ENCODE results near the gene PCSK9.

The PCSK9 gene

DNA sequence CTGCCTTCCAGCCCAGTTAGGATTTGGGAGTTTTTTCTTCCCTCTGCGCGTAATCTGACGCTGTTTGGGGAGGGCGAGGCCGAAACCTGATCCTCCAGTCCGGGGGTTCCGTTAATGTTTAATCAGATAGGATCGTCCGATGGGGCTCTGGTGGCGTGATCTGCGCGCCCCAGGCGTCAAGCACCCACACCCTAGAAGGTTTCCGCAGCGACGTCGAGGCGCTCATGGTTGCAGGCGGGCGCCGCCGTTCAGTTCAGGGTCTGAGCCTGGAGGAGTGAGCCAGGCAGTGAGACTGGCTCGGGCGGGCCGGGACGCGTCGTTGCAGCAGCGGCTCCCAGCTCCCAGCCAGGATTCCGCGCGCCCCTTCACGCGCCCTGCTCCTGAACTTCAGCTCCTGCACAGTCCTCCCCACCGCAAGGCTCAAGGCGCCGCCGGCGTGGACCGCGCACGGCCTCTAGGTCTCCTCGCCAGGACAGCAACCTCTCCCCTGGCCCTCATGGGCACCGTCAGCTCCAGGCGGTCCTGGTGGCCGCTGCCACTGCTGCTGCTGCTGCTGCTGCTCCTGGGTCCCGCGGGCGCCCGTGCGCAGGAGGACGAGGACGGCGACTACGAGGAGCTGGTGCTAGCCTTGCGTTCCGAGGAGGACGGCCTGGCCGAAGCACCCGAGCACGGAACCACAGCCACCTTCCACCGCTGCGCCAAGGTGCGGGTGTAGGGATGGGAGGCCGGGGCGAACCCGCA lies at the start of gene PCSK9:
TSS of gene PCSK9 (plus strand) at position 207 of the 741 bp plus-strand sequence. CDS start at position 497, 290 bp downstream.
- no peak for DNase-seq

DNA sequence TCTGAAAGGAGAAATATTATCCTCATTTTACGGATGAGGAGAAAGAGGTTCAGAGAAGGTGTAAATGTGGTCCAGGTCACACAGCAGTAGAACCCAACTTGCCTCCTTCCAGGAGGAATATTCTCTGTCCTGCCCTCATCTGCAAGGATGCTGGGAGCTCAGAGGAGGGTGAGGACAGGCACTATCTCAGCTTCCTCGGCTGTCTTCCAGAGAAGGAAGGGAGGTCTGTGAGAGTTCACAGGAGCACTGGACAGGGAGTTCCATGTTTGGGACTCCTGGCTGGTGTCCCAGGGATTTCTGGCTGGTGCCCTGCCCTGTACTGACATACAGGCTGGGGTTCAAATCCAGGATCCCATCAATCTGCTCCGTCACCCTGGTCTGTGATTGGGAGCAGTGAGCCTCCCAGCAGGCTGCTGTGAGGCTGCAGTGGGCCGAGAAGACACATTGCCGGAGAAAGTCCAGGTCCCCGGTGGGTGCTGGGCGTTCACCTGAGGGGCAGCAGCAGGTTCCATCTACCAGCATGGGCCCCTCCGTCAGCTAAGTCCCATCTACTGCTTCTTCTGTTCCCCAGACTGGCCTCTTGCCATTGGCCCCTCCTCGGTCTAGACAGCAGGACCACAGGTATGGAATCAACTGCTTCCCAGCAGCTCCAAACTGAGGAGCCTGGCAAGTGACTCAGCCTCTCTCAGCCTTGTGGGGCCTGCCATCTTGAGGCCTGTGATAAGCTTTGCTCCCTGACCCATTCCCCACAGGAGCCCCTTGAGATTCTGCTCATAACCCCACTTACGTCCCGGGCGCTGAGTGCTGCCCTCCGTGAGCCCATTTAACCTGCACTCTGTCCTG lies 49.2 kb upstream of the PCSK9 start:
- no peak for DNase-seq

DNA sequence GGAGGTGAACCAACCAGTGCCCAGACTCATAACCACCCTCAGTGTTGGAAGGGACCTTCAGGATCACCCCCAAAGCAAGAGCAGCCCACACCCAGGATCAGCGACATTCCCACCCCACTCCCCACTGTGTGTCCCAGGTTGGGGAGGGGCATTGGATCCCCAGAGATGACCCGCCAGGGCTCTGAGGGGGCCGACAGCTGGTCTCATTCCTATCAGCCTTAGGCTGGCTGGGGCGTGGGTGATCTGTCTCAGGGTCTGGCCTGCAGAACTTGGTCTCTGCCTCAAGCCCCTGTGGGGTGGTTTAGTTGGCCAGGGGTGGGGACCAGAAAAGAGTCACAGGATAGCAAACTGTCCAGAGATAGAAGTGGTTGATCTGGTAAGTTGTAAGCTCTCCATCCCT lies 48.4 kb upstream of the PCSK9 start:
- no peak for DNase-seq

DNA sequence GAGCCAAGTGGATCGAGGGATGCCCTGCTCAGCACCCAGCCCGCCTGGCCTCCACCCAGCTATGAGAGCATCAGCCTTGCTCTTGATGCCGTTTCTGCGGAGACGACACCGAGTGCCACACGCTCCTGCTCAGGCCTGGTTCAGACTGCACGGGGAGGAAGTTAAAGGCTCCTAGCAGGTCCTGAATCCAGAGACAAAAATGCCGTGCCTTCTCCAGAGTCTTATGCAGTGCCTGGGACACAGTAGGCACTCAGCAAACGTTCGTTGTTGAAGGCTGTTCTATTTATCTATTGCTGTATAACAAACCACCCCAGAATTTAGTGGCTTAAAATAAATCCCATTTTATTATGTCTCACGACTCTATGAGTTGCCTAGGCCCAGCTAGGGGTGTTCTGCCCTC lies 47.4 kb upstream of the PCSK9 start:
- DNase-seq = no peak

DNA sequence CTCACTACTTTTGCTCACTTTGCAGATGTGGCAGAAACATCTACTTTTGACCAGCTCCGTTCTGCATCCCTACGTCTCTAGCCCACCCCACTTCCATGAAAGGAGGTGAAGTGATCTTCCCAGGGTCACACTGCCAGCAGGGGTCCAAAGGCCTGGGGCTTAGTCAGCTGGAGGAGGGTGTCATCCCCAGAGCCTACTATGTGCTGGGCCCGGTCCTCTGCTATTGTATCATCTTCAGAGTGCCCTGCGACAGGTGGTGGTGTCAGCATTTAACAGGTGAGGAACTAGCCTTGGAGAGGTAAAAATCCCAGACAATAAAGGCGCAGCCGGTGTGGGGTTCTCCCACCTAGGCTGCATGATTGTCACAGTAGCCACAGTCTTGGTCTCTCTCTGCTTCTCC lies 46.2 kb upstream of the PCSK9 start:
- DNase-seq = no peak

DNA sequence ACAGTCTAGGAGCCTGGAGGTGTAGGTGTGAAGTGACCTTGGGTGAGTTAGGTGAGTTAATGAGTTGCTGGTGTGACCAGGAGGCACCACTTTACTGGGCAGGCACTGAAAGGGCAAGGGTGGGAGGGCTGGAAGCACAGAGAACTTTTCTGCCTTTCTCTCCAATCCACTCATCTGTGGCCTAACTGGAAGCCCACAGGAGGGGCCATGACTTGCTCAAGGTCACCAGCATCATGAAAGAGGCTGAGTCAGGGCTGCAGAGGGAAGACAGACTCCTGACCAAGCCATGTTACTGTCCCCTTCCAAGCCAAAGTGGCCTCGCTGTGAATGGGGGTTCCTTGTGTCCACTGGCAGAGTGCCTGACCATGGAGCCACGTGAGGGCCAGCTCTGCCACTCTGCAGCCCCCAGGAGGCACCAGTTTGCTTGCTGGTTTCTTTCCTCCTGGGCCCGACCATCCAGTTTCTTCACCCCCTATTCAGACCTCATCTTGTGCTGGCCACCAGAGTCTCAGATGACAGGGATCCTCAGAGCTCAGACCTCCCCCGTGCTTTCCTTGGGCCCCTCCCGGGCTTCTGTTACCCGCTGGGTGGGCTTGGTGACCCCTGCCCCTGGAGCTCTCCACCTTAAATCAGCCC lies 44.9 kb upstream of the PCSK9 start:
- DNase-seq = no peak

DNA sequence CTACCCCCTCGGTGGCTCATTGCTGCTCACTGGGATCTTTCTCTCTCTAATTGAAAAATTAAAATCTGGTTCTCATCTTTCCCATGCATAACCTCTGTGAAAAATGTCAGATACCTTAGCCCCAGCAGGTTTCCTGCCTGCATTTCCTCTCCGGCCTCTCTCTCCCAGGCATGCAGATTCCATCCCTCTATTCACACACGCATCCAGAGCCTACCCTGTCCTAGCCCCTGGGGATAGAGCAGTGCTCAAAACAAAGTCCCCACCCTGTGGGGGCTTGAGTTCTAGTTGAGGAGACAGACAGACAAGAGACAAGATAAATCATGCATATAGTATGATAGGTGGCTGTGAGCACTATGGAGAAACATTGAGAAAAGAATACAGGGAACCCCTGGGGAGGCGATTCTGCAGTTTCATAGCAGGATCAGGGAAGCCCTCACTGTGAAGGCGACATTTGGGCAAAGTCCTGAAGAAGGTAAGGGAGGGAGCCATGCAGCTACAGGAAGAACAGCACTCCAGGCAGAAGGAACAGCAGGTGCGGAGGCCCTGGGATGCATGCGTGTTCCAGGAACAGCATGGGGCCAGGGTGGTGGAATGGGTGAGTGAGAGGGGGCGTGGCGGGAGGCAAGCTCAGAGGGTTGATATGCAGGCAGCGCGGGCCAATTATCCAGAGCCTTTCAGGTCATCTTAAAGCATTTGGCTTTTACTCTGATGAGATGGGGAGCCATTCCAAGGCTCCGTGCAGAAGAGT lies 44.2 kb upstream of the PCSK9 start:
- DNase-seq = peak; percentile 45

DNA sequence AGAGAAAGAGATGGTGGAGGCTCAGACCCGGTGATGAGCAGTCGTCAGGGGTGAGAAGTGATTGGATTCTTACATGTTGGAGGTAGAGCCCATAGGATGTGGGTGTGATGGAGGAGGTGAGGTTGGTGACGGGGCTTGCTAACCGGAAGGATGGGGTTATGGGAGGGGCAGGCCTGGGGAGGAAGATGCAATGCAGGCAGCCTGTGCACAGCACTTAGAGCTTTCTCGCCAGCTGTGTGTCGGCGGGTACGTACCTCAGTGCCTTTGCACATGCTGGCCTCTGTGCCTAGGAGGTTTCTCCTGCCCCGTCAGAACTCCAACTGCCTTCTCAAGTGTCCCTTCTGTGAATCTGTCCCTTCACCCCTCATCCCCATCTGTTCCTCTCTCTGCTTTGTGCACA lies 43.5 kb upstream of the PCSK9 start:
- no peak for DNase-seq

DNA sequence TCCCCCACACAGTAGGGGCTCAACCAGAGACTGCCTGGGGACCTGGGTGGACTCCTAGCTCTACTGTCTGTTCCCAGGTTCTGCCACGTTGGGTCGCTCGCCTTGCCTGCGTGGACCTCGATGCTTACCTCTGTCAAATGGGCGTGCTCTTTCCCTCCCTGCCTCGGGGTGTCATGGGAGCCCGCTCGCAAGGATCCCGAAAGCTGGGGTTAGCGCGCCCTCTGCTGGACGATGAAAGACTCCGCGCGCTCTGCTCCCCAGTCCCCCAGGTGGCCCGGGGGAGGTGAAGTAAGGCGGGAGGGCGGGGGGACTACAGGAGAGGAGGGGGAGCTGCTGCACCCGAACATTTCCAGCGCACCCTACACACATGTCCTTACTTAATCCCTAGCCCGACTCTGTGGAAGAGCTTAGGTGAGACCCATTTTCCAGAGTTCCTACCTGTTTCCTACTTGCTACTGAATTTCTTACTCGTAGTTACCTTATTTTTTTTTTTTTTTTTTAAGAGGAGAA lies 42.9 kb upstream of the PCSK9 start:
- DNase-seq = no peak

DNA sequence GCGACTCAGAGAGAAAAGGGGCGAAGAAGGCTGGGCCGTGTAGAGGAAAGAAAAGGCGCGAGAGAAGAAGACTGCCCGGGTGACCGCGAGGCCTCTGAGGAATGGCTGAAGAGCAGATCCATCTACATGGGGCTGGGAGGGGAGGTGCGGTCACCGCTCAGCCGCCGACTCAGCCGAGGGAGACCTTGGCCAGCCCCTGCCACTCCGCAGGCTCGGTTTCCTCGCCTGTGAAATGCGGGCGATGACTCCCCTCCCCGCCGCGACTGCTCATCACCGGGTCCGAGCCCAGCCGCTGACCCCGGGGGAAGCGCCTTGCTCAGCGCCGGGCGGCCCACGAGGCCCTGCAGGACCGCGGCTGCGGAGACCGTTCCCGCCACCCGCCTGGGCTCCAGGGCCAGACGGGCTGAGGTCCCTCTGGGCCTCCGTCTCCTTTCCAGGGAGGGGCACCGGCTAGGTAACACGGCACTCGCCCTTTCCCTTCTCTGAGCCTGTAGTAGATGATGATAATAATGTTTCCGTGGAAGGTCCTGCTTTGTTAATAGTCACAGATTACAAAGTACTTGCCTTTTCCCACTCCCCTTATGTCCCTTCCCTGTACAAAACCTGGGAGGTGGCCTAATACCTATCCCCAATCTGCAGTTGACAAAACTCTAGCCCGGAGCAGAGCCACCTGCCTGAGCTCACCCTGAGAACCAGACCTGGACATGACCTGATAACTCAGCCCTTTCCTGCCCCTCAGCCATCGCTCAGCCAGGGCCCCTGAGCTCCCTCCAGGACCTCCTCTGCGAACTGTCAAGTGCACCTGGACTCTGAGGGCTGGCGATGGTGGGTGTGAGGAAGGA lies 42.3 kb upstream of the PCSK9 start:
- no peak for DNase-seq

DNA sequence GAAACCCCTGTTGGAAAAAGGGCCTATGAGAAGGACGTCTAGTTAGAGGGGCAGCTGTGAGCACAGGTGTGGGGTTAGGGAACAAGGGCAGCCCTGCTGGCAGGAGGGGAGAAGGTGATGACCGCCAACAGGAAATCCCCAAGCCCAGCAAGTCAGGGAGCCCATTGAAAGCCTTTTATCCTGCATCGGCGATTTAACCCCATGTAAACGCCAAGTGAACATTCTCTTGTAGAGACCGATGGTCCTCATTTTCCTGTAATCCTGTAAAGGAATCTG lies 41.7 kb upstream of the PCSK9 start:
- no peak for DNase-seq

DNA sequence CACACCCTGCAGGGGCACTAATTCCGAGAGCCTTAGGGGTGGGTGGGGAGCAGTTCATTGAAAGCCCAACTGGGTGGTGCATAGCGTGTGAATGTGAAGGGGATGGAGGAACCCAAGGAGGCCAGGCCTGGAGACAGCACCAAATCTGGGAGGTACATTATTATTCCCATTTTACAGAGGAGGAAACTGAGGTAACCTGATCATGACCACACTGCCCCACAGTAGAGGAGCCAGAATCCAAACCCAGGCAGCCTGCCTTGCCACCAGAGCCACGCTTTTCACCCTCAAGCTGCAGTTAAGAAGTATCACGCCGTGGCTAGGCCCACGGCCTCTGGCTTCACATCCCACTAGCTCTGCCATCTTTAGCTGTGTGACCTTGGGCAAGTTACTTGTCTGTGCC lies 41.2 kb upstream of the PCSK9 start:
- DNase-seq = no peak

DNA sequence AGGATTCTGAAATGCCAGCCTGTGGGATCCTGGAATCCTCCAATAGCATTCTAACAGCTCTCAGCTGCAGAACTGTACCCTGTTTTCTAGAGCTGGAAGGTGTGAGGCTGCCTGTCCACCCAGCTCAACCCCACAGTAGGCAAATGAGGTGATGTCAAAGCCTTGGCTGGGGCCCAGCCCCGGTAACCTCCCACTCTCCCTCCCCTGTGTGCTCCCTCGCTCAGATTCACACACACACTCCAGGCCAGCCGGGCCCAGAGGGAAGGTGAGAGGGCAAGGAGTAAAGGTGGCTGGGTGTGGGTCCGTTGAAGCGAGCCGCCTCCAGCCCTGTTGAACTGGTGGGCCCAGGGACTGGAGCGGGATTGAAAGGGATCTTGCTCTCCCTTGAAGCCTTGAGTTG lies 40.7 kb upstream of the PCSK9 start, which contains the start of gene BSND:
TSS of gene BSND (plus strand) at position 257 of the 400 bp plus-strand sequence. CDS start 254 bp downstream, outside the sequence.
- DNase-seq = peak; percentile 40

DNA sequence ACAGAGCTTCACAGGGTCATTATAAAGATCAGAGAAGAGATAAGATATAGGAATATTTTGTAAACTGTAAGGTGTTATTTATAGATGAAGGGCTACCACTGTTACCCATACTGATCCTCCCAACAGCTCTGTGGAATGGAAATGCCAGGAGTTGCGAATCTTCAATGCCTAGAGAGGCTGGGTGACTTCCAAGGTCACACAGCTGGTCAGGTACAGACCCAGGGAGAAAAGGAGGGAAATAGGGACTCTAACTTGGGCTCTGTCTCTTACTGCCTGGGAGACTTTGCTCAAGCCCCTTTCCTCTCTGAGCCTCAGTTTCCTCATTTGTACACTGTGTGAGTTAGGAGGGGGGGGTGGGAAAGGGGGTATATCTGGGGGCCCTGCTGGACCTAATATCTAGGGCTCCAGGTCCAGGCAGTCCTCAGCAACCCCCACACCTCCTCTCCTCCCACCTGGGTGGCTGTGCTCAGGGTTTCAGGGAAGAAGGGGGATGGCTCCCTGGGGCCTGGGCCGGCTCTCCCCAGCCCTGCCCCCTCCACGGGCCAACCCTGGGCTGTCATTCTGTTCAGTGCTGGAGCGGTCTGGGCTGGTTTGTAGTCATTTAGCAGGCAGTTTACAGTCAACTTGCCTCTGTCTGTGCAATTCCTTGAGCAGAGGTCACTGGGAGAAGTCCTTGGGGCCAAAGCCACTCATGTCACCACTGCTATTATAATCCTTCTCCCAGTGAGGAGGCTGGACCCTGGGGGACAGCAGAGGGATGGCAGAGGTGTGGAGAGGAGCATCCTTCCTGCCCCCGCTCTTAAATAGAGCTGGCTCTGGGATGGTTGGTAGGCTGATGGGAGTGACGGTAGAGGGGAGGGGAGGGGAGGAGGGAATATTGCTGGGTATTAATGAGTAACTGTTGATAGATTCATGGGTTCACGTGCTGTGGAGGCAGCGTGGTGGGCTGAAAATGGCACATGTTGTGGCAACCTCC lies 39.0 kb upstream of the PCSK9 start:
- DNase-seq = no peak

DNA sequence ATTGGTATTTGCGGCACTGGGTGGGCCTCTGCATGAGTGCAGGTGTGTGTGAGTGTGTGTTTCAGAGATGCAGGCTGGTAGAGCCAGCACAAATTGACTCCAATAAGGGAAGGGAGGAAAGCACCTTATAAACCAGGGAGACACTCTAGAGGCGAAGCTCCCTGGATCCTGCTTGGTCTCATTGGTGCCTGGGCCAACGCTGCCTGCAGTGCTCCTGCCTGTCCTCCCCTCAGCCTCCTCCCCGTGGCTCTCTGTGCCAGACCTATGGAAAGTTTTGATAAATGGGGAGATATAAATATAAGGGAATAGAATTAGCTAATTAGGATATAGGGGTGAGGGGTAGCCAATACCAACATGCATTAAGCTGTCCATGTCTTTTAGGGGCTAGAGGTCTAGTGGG lies 38.0 kb upstream of the PCSK9 start:
- no peak for DNase-seq

DNA sequence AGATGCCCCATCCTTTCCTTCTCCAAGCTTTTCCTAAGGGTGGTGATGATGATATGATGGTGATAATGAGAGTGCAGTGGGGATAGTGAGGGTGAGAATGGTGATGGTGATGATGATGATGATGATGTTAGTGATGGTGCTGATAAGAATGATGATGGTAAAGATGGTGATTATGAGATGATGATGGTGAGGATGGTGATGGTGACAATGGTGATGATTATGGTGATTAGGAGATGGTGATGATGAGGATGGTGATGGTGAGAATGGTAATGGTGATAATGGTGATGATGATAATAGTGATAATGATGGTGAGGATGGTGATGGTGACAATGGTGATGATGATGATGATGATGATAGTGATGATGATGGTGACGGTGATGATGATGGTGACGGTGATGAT lies 36.7 kb upstream of the PCSK9 start:
- no peak for DNase-seq

DNA sequence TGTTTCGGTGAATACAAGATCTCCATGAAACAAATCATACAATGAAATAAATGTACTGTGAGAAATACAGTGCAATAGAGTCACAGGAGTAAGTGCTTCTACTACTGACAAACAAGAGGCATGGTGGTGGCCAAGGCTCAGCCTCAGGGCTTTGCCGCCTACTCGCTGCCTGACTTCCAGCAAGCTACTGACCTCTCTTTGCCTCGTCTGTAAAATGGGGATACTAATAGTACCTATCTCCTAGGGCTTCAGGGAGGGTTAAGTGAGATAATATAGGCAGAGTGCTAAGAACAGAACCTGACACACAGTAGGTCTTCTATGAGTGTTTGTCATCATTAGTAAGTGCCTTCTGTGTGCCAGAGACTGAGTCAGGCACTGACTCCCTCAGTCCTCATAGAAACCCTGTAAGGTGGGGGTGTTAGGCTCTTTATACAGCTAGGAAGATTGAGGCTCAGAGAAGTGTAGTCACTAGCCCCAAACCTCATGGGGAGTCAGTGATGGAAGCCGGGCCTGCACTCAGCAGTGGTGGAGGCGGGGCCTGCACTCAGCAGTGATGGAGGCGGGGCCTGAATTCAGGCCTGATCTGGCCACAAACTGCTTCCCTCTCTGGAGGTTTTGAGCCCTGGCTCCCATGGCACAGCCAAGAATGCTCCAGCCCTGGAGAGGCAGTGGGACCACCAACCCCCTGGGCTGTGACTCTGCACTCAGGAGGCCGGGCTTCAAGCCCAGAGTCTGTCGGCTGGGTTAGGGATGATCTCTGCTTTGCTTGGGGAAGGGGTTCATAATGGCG lies 33.8 kb upstream of the PCSK9 start:
- DNase-seq = no peak

DNA sequence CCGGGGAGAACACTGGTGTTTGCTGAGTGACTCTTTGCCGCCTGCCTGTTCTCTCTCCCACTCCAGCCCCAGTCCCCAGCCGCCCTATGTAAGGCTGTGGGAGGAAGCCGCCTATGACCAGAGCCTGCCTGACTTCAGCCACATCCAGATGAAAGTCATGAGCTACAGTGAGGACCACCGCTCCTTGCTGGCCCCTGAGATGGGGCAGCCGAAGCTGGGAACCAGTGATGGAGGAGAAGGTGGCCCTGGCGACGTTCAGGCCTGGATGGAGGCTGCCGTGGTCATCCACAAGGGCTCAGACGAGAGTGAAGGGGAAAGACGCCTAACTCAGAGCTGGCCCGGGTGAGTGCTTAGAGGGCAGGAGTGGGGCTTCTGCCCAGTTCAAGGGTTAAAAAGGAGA lies 32.4 kb upstream of the PCSK9 start:
- no peak for DNase-seq

DNA sequence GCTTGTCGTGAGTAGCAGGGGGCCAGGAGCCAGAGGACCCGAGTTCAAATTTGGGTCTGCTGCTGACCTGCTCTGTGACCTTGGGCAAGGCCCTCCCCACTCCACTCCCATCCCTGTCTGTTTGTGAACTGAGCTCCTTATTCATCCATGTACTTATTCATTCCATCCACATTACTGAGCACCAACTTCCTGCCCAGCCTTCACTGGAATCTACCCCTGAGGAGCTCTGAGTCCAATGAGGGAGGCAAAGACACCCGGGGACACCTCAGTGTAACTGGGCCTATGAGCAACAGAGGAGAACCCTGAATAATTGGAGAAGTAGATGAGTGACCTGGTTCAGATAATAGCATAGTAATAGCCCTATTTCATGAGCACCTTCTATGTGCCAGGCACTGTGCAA lies 31.7 kb upstream of the PCSK9 start:
- DNase-seq = no peak
